ENCODE measurements around the gene ANKAR. TPM values are rescaled to one million over a fixed set of nuclear protein-coding genes. Genes with fewer than 3 reads are reported as not detected.

ANKAR gene
- total RNA-seq, result 16.3 TPM
- 1 to 10 TPM; 3.7 to 8.9 (median 5.2) TPM for polyA plus RNA-seq (ENCODE audit: insufficient read depth in 1 of 8, insufficient read length in 8 of 8, low replicate concordance in 1 of 8)
- long read RNA-seq, donor 1, partial matches to known transcripts, result 0 of 21 reads
- long read RNA-seq, donor 1, other reads (novel, unspliced or antisense), result 21 of 21 reads
- long read RNA-seq, donor 2, result 0 reads
- long read RNA-seq, donor 3, result 0 reads
- long read RNA-seq, donor 4, result 0 reads
- long read RNA-seq, donor 5, result 0 reads
- long read RNA-seq, donor 6, partial matches to known transcripts, result 0 of 6 reads
- long read RNA-seq, donor 6, other reads (novel, unspliced or antisense), result 6 of 6 reads
- long read RNA-seq, donor 7, result 0 reads
- long read RNA-seq, donor 8, result 0 reads
- long read RNA-seq, donor 9, result 0 reads
- long read RNA-seq, donor 10, result 0 reads
- long read RNA-seq, donor 11, result 0 reads

- Histone ChIP-seq H3K27me3 (ENCODE audit: control insufficient read depth, insufficient read depth, low read length) (no peaks in the 10 kb centered on the region), H3K4me1 (ENCODE audit: control insufficient read depth, insufficient read depth, low read length) (peaks cover 12% of the 10 kb centered on the region), H3K36me3 (ENCODE audit: control insufficient read depth, insufficient read depth, low read length) (peaks cover 23% of the 10 kb centered on the region), H3K4me3 (ENCODE audit: low read length) (peak within 1 kb of the TSS; percentile 80), H3K9me3 (replicated peaks; ENCODE audit: control insufficient read depth, low read depth, low read length) (peaks cover 9% of the 10 kb centered on the region), H3K27ac (ENCODE audit: low read length) (peak within 1 kb of the TSS; percentile 92)
- under 1% methylated on average over 60 of the region's 62 CpGs for WGBS (ENCODE audit: insufficient coverage)
- DNase-seq, result peak; percentile 93
Measured at GRCh38 chr2:189674374-189675112, at the start of gene ANKAR. Gene ANKAR (plus strand): TSS chr2:189674670. CDS start chr2:189676491, 1,821 bp downstream.

- no peaks in the 10 kb centered on the region for H3K36me3 ChIP-seq (ENCODE audit: control insufficient read depth, insufficient read depth, low read length)
- WGBS (ENCODE audit: insufficient coverage), result no CpG with 5 or more reads among the region's 2 CpGs
- no peaks in the 10 kb centered on the region for H3K4me1 ChIP-seq (ENCODE audit: control insufficient read depth, insufficient read depth, low read length)
- no peak overlapping the region for H3K27ac ChIP-seq (ENCODE audit: low read length)
- H3K4me3 ChIP-seq (ENCODE audit: low read length), result no peak overlapping the region
- H3K9me3 ChIP-seq (replicated peaks; ENCODE audit: control insufficient read depth, low read depth, low read length), result no peaks in the 10 kb centered on the region
- DNase-seq, result no peak
- no peaks in the 10 kb centered on the region for H3K27me3 ChIP-seq (ENCODE audit: control insufficient read depth, insufficient read depth, low read length)
Measured at GRCh38 chr2:189625636-189626035, 48.8 kb upstream of the ANKAR start.

- H3K9me3 ChIP-seq (replicated peaks; ENCODE audit: control insufficient read depth, low read depth, low read length), result no peaks in the 10 kb centered on the region
Measured at GRCh38 chr2:189627789-189628188, 46.7 kb upstream of the ANKAR start.

GRCh38 chr2:189628817-189629530 lies 45.5 kb upstream of the ANKAR start:
- H3K27ac ChIP-seq (ENCODE audit: low read length), result no peak overlapping the region

More at GRCh38 chr2:189627789-189628188, 46.7 kb upstream of the ANKAR start:
- Histone ChIP-seq H3K36me3 (ENCODE audit: control insufficient read depth, insufficient read depth, low read length) (no peaks in the 10 kb centered on the region), H3K27me3 (ENCODE audit: control insufficient read depth, insufficient read depth, low read length) (no peaks in the 10 kb centered on the region), H3K4me1 (ENCODE audit: control insufficient read depth, insufficient read depth, low read length) (no peaks in the 10 kb centered on the region), H3K4me3 (ENCODE audit: low read length) (no peak overlapping the region), H3K27ac (ENCODE audit: low read length) (no peak overlapping the region)
- WGBS (ENCODE audit: insufficient coverage), result no CpG with 5 or more reads among the region's 1 CpG
- no peak for DNase-seq

GRCh38 chr2:189629531-189630453 lies 44.7 kb upstream of the ANKAR start:
- no peaks in the 10 kb centered on the region for H3K36me3 ChIP-seq (ENCODE audit: control insufficient read depth, insufficient read depth, low read length)
- H3K4me1 ChIP-seq (ENCODE audit: control insufficient read depth, insufficient read depth, low read length), result no peaks in the 10 kb centered on the region
- no peak overlapping the region for H3K27ac ChIP-seq (ENCODE audit: low read length)
- no peaks in the 10 kb centered on the region for H3K9me3 ChIP-seq (replicated peaks; ENCODE audit: control insufficient read depth, low read depth, low read length)
- peak; percentile 49 for DNase-seq
- no peaks in the 10 kb centered on the region for H3K27me3 ChIP-seq (ENCODE audit: control insufficient read depth, insufficient read depth, low read length)
- WGBS (ENCODE audit: insufficient coverage), result 20% methylated on average over 1 of the region's 10 CpGs
- no peak overlapping the region for H3K4me3 ChIP-seq (ENCODE audit: low read length)

More at GRCh38 chr2:189628817-189629530, 45.5 kb upstream of the ANKAR start:
- Histone ChIP-seq H3K4me3 (ENCODE audit: low read length) (no peak overlapping the region), H3K36me3 (ENCODE audit: control insufficient read depth, insufficient read depth, low read length) (no peaks in the 10 kb centered on the region), H3K9me3 (replicated peaks; ENCODE audit: control insufficient read depth, low read depth, low read length) (no peaks in the 10 kb centered on the region), H3K27me3 (ENCODE audit: control insufficient read depth, insufficient read depth, low read length) (no peaks in the 10 kb centered on the region), H3K4me1 (ENCODE audit: control insufficient read depth, insufficient read depth, low read length) (no peaks in the 10 kb centered on the region)
- WGBS (ENCODE audit: insufficient coverage), result 85% methylated on average over 8 of the region's 9 CpGs
- no peak for DNase-seq

- no peaks in the 10 kb centered on the region for H3K27me3 ChIP-seq (ENCODE audit: control insufficient read depth, insufficient read depth, low read length)
Measured at GRCh38 chr2:189631849-189632248, 42.6 kb upstream of the ANKAR start.

GRCh38 chr2:189633392-189633811 lies 41.1 kb upstream of the ANKAR start:
- DNase-seq, result no peak
- H3K9me3 ChIP-seq (replicated peaks; ENCODE audit: control insufficient read depth, low read depth, low read length), result no peaks in the 10 kb centered on the region
- WGBS (ENCODE audit: insufficient coverage), result 66% methylated on average over 3 of the region's 5 CpGs

More at GRCh38 chr2:189631849-189632248, 42.6 kb upstream of the ANKAR start:
- Histone ChIP-seq H3K27ac (ENCODE audit: low read length) (no peak overlapping the region), H3K36me3 (ENCODE audit: control insufficient read depth, insufficient read depth, low read length) (no peaks in the 10 kb centered on the region), H3K4me1 (ENCODE audit: control insufficient read depth, insufficient read depth, low read length) (no peaks in the 10 kb centered on the region), H3K9me3 (replicated peaks; ENCODE audit: control insufficient read depth, low read depth, low read length) (no peaks in the 10 kb centered on the region), H3K4me3 (ENCODE audit: low read length) (no peak overlapping the region)
- WGBS (ENCODE audit: insufficient coverage), result no CpG with 5 or more reads among the region's 4 CpGs
- DNase-seq, result no peak

GRCh38 chr2:189635353-189635752 lies 39.1 kb upstream of the ANKAR start:
- no peaks in the 10 kb centered on the region for H3K36me3 ChIP-seq (ENCODE audit: control insufficient read depth, insufficient read depth, low read length)
- H3K27me3 ChIP-seq (ENCODE audit: control insufficient read depth, insufficient read depth, low read length), result no peaks in the 10 kb centered on the region
- H3K4me1 ChIP-seq (ENCODE audit: control insufficient read depth, insufficient read depth, low read length), result no peaks in the 10 kb centered on the region
- H3K9me3 ChIP-seq (replicated peaks; ENCODE audit: control insufficient read depth, low read depth, low read length), result no peaks in the 10 kb centered on the region
- H3K4me3 ChIP-seq (ENCODE audit: low read length), result no peak overlapping the region
- no peak for DNase-seq
- 65% methylated on average over 2 of the region's 2 CpGs for WGBS (ENCODE audit: insufficient coverage)
- no peak overlapping the region for H3K27ac ChIP-seq (ENCODE audit: low read length)

More at GRCh38 chr2:189633392-189633811, 41.1 kb upstream of the ANKAR start:
- H3K36me3 ChIP-seq (ENCODE audit: control insufficient read depth, insufficient read depth, low read length), result no peaks in the 10 kb centered on the region
- H3K27me3 ChIP-seq (ENCODE audit: control insufficient read depth, insufficient read depth, low read length), result no peaks in the 10 kb centered on the region
- H3K27ac ChIP-seq (ENCODE audit: low read length), result no peak overlapping the region
- H3K4me3 ChIP-seq (ENCODE audit: low read length), result no peak overlapping the region
- H3K4me1 ChIP-seq (ENCODE audit: control insufficient read depth, insufficient read depth, low read length), result no peaks in the 10 kb centered on the region

GRCh38 chr2:189638301-189639006 lies 36.0 kb upstream of the ANKAR start:
- no peak for DNase-seq
- Histone ChIP-seq H3K4me1 (ENCODE audit: control insufficient read depth, insufficient read depth, low read length) (no peaks in the 10 kb centered on the region), H3K36me3 (ENCODE audit: control insufficient read depth, insufficient read depth, low read length) (no peaks in the 10 kb centered on the region), H3K27ac (ENCODE audit: low read length) (no peak overlapping the region), H3K9me3 (replicated peaks; ENCODE audit: control insufficient read depth, low read depth, low read length) (no peaks in the 10 kb centered on the region), H3K27me3 (ENCODE audit: control insufficient read depth, insufficient read depth, low read length) (no peaks in the 10 kb centered on the region), H3K4me3 (ENCODE audit: low read length) (no peak overlapping the region)
- WGBS (ENCODE audit: insufficient coverage), result 60% methylated on average over 1 of the region's 4 CpGs
